ENCODE results near the gene HCN2. TPM values are rescaled to one million over a fixed set of nuclear protein-coding genes. Genes with fewer than 3 reads are reported as not detected.
"Not testable (repeated sequence)": the region's sequence is repeated elsewhere in the genome, so short reads cannot be mapped to it uniquely, and the experiment has no call there.

The HCN2 gene
- polyA plus RNA-seq, 1 experiment, result 1.5 TPM

GRCh38 chr19:625257-625656, 35.6 kb downstream of the HCN2 start:
- ChIA-PET POLR2A (no interaction called here), CTCF (interaction anchor here (0.9 to 3.8 kb wide), 3 partner anchors 38 to 41 kb away, joined by 4 to 15 read pairs (median 8); no protein-coding TSS in a partner anchor)
- no peak for DNase-seq (ENCODE audit: low read depth)
- H3K4me3 ChIP-seq (ENCODE audit: low read depth, low read length), result no peak overlapping the region
- TF ChIP-seq, protein P1, sequence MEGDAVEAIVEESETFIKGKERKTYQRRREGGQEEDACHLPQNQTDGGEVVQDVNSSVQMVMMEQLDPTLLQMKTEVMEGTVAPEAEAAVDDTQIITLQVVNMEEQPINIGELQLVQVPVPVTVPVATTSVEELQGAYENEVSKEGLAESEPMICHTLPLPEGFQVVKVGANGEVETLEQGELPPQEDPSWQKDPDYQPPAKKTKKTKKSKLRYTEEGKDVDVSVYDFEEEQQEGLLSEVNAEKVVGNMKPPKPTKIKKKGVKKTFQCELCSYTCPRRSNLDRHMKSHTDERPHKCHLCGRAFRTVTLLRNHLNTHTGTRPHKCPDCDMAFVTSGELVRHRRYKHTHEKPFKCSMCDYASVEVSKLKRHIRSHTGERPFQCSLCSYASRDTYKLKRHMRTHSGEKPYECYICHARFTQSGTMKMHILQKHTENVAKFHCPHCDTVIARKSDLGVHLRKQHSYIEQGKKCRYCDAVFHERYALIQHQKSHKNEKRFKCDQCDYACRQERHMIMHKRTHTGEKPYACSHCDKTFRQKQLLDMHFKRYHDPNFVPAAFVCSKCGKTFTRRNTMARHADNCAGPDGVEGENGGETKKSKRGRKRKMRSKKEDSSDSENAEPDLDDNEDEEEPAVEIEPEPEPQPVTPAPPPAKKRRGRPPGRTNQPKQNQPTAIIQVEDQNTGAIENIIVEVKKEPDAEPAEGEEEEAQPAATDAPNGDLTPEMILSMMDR (IDR thresholded peaks at IDR 0.05; ENCODE audit: insufficient read depth, low read depth, low read length), result no peak
- H3K36me3 ChIP-seq (ENCODE audit: control insufficient read depth, insufficient read depth, low read length), result peaks cover 10% of the 10 kb centered on the region
- no peaks in the 10 kb centered on the region for H3K27me3 ChIP-seq (ENCODE audit: control insufficient read depth, insufficient read depth, low read length)

DNA sequence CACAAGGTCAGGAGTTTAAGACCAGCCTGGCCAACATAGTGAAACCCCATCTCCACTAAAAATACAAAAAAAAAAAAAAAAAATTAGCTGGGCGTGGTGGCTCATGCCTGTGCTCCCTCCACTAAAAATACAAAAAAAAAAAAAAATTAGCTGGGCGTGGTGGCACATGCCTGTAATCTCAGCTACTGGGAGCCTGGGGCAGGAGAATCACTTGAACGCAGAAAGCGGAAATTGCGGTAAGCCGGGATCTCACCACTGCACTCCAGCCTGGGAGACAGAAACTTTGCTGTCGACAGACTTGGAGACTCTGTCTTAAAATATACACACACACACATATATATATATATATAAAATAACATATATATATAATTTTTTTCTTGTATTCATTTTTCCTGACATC, 36.9 kb downstream of the HCN2 start:
- POLR2A ChIA-PET; DNase-seq (ENCODE audit: low read depth); H3K27me3 ChIP-seq (ENCODE audit: control insufficient read depth, insufficient read depth, low read length); H3K4me3 ChIP-seq (ENCODE audit: low read depth, low read length); H3K36me3 ChIP-seq (ENCODE audit: control insufficient read depth, insufficient read depth, low read length): not testable (repeated sequence)
- CTCF ChIA-PET, result interaction anchor here (0.7 kb wide), 1 partner anchor 15 kb away, joined by 3 read pairs; no protein-coding TSS in a partner anchor

GRCh38 chr19:628168-628567, 38.5 kb downstream of the HCN2 start:
- CTCF ChIA-PET, result interaction anchor here (1.0 to 1.6 kb wide), 2 partner anchors 41 to 44 kb away, joined by 3 to 4 read pairs; no protein-coding TSS in a partner anchor
- Histone ChIP-seq H3K4me3 (ENCODE audit: low read depth, low read length) (no peak overlapping the region), H3K27me3 (ENCODE audit: control insufficient read depth, insufficient read depth, low read length) (no peaks in the 10 kb centered on the region), H3K36me3 (ENCODE audit: control insufficient read depth, insufficient read depth, low read length) (peaks cover 5% of the 10 kb centered on the region)
- TF ChIP-seq, protein P1 (IDR thresholded peaks at IDR 0.05; ENCODE audit: insufficient read depth, low read depth, low read length), result peak; percentile 36
- DNase-seq (ENCODE audit: low read depth), result no peak
- POLR2A ChIA-PET, result no interaction called here

DNA sequence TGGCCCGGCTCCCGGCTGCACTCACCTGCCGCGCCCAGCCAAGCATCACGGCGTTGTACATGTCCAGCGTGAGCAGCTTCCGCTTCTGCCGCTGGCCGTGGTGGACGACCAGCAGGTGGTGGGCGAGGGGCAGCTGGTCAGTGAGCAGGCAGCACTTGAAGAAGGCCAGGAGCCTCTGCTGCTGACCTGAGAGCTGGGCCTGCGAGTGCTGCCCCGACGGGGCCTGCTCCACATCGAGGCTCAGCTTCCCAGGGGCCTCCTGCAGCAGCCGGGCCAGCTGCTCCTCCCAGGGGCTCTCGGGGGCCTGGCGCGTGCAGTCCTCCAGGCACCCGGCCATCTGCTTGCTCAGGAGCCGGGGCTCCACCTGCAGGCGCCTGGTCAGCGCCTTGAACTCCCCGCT, 39.8 kb downstream of the HCN2 start:
- H3K36me3 ChIP-seq (ENCODE audit: control insufficient read depth, insufficient read depth, low read length); CTCF ChIA-PET; POLR2A ChIA-PET: not testable (repeated sequence)

GRCh38 chr19:629961-630714, 40.5 kb downstream of the HCN2 start:
- Histone ChIP-seq H3K27me3 (ENCODE audit: control insufficient read depth, insufficient read depth, low read length) (no peaks in the 10 kb centered on the region), H3K36me3 (ENCODE audit: control insufficient read depth, insufficient read depth, low read length) (peaks cover 2% of the 10 kb centered on the region), H3K4me3 (ENCODE audit: low read depth, low read length) (no peak overlapping the region)
- CTCF ChIA-PET, result no interaction called here
- TF ChIP-seq, protein P1 (IDR thresholded peaks at IDR 0.05; ENCODE audit: insufficient read depth, low read depth, low read length), result no peak
- no peak for DNase-seq (ENCODE audit: low read depth)
- POLR2A ChIA-PET, result no interaction called here

More for the DNA sequence above, 39.8 kb downstream of the HCN2 start:
- not testable (repeated sequence) for H3K4me3 ChIP-seq (ENCODE audit: low read depth, low read length); H3K27me3 ChIP-seq (ENCODE audit: control insufficient read depth, insufficient read depth, low read length); DNase-seq (ENCODE audit: low read depth)

GRCh38 chr19:632579-633067, 42.9 kb downstream of the HCN2 start:
- ChIA-PET POLR2A (no interaction called here), CTCF (interaction anchor here (0.6 to 2.7 kb wide), 3 partner anchors 9 to 470 kb away, joined by 3 to 7 read pairs (median 3); no protein-coding TSS in a partner anchor)
- no peak for DNase-seq (ENCODE audit: low read depth)
- Histone ChIP-seq H3K36me3 (ENCODE audit: control insufficient read depth, insufficient read depth, low read length) (no peaks in the 10 kb centered on the region; the same call in 1 of the 2 replicates), H3K27me3 (ENCODE audit: control insufficient read depth, insufficient read depth, low read length) (no peaks in the 10 kb centered on the region), H3K4me3 (ENCODE audit: low read depth, low read length) (peak overlapping the region; percentile 47)
- TF ChIP-seq, protein P1 (IDR thresholded peaks at IDR 0.05; ENCODE audit: insufficient read depth, low read depth, low read length), result no peak

Measured in BJ (cell line).